IMR-90 (cell line): ENCODE results near the gene LTO1. TPM values are rescaled to one million over a fixed set of nuclear protein-coding genes. Genes with fewer than 3 reads are reported as not detected.

Source experiments
- ATAC-seq: fragments of 200-7000 bp; cut with Tn5 transposase; 2 replicates; pipeline ENCODE4 v1.9.1; 2020; ENCODE audit warnings: low read depth, mild to moderate bottlenecking, moderate library complexity
- Bru-seq: library from RNA; stranded (reverse); fragments of 400-500 nt; gene quantifications from one replicate; lab custom pipeline; 2021; lab: Mats Ljungman, UMichigan
- BruChase-seq, 2 experiments: library from RNA; stranded (reverse); fragments of 400-500 nt; gene quantifications; one replicate each; lab custom pipeline; 2021; lab: Mats Ljungman, UMichigan
- BruUV-seq: library from RNA; stranded (reverse); fragments of 400-500 nt; replicated peaks from 2 replicates; lab custom pipeline; 2021; lab: Mats Ljungman, UMichigan
- CTCF ChIA-PET: fragments of 300-600 bp; formaldehyde crosslinking; extraction: SDS; loops from one replicate; lab custom pipeline; 2021; ENCODE audit warnings: antibody characterized with exemption; lab: Yijun Ruan, JAX
- POLR2A ChIA-PET: fragments of 300-600 bp; sonication (Branson Sonifier 250); formaldehyde crosslinking; loops from one replicate; lab custom pipeline; 2022; ENCODE audit warnings: antibody characterized with exemption; ENCODE audit not compliant: unreplicated experiment; lab: Charles Lee
- DNase-seq: peaks from one replicate; pipeline ENCODE4 v3.0.0; 2013
- H2AFZ ChIP-seq: replicated peaks from 2 replicates; pipeline ENCODE3; 2013; ENCODE audit warnings: low read length, mild to moderate bottlenecking; ENCODE audit not compliant: poor library complexity
- H2AK5ac ChIP-seq: 2 replicates; pipeline ENCODE4 v1.6.1; 2013; ENCODE audit warnings: low read depth, low read length, inconsistent platforms
- H2AK9ac ChIP-seq: replicated peaks from 2 replicates; pipeline ENCODE3; 2013; ENCODE audit warnings: mild to moderate bottlenecking, low read depth, low read length, moderate library complexity; ENCODE audit not compliant: poor library complexity
- H2BK120ac ChIP-seq: 2 replicates; pipeline ENCODE4 v1.6.1; 2013; ENCODE audit warnings: low read depth, low read length, inconsistent platforms
- H2BK15ac ChIP-seq: 3 replicates; pipeline ENCODE4 v1.6.1; 2013; ENCODE audit warnings: low read depth, low read length, inconsistent platforms
- H2BK20ac ChIP-seq: 2 replicates; pipeline ENCODE4 v1.6.1; 2013; ENCODE audit warnings: low read depth, mild to moderate bottlenecking, inconsistent platforms, low read length, moderate library complexity
- H2BK5ac ChIP-seq: 2 replicates; pipeline ENCODE4 v1.6.1; 2013; ENCODE audit warnings: mild to moderate bottlenecking, low read depth, low read length, inconsistent platforms; ENCODE audit not compliant: poor library complexity, severe bottlenecking
- H3K14ac ChIP-seq: replicated peaks from 2 replicates; pipeline ENCODE4 v1.6.1; 2013; ENCODE audit warnings: low read depth, low read length, inconsistent platforms
- H3K18ac ChIP-seq: 2 replicates; pipeline ENCODE4 v1.6.1; 2013; ENCODE audit warnings: low read depth, low read length, control low read depth
- H3K23ac ChIP-seq: 2 replicates; pipeline ENCODE4 v1.6.1; 2013; ENCODE audit warnings: low read depth, low read length, inconsistent platforms
- H3K27ac ChIP-seq: 2 replicates; pipeline ENCODE4 v1.5.1; 2013; ENCODE audit warnings: mild to moderate bottlenecking, control low read depth, low read length; ENCODE audit not compliant: insufficient read depth
- H3K27me3 ChIP-seq: 2 replicates; pipeline ENCODE4 v1.6.1; 2013; ENCODE audit warnings: low read length; ENCODE audit not compliant: control insufficient read depth, insufficient read depth
- H3K36me3 ChIP-seq: 2 replicates; pipeline ENCODE4 v1.6.1; 2013; ENCODE audit warnings: low read length, mixed read lengths; ENCODE audit not compliant: control insufficient read depth, insufficient read depth
- H3K4ac ChIP-seq: 2 replicates; pipeline ENCODE4 v1.6.1; 2013; ENCODE audit warnings: low read depth, low read length, inconsistent platforms
- H3K4me1 ChIP-seq: 2 replicates; pipeline ENCODE4 v1.6.1; 2013; ENCODE audit warnings: low read length, mixed read lengths; ENCODE audit not compliant: control insufficient read depth, insufficient read depth
- H3K4me2 ChIP-seq: 2 replicates; pipeline ENCODE4 v1.6.1; 2013; ENCODE audit warnings: low read depth, mild to moderate bottlenecking, control low read depth, low read length, moderate library complexity
- H3K4me3 ChIP-seq: 2 replicates; pipeline ENCODE4 v1.5.1; 2013; ENCODE audit warnings: low read depth, mild to moderate bottlenecking, control low read depth, low read length, moderate library complexity; ENCODE audit not compliant: insufficient read depth
- H3K56ac ChIP-seq: 2 replicates; pipeline ENCODE4 v1.6.1; 2013; ENCODE audit warnings: low read length, inconsistent platforms; ENCODE audit not compliant: insufficient read depth; ENCODE audit errors: extremely low read depth
- H3K79me1 ChIP-seq, 2 experiments: 2 replicates each; pipeline ENCODE4 v1.6.1; 2013; ENCODE audit warnings: low read length in 2 of 2, inconsistent platforms in 1 of 2, low read depth in 1 of 2
- H3K9ac ChIP-seq: 2 replicates; pipeline ENCODE4 v1.6.1; 2013; ENCODE audit warnings: low read depth, low read length, control low read depth
- H3K9me1 ChIP-seq: 2 replicates; pipeline ENCODE4 v1.6.1; 2013; ENCODE audit warnings: low read length, inconsistent platforms; ENCODE audit not compliant: insufficient read depth
- H3K9me3 ChIP-seq: 2 replicates; pipeline ENCODE4 v1.6.1; 2013; ENCODE audit warnings: low read length; ENCODE audit not compliant: control insufficient read depth, insufficient read depth
- H4K20me1 ChIP-seq: 2 replicates; pipeline ENCODE4 v1.6.1; 2013; ENCODE audit warnings: low read length, inconsistent platforms; ENCODE audit not compliant: insufficient read depth
- H4K5ac ChIP-seq: 2 replicates; pipeline ENCODE4 v1.6.1; 2013; ENCODE audit warnings: mild to moderate bottlenecking, low read depth, low read length, control low read depth
- H4K8ac ChIP-seq, 2 experiments: 2 replicates each; pipeline ENCODE4 v1.6.1; 2013; ENCODE audit warnings: low read depth in 2 of 2, low read length in 2 of 2, control low read depth in 1 of 2, inconsistent platforms in 1 of 2
- H4K91ac ChIP-seq: 2 replicates; pipeline ENCODE4 v1.6.1; 2013; ENCODE audit warnings: low read depth, low read length, inconsistent platforms; ENCODE audit not compliant: insufficient read depth
- BHLHE40 ChIP-seq: fragments of 150-350 bp; IDR thresholded peaks from 2 replicates; pipeline ENCODE4 v1.6.1; 2016; ENCODE audit warnings: mild to moderate bottlenecking, low read depth, low read length
- CEBPB ChIP-seq: IDR thresholded peaks from 2 replicates; pipeline ENCODE4 v1.6.1; 2012; ENCODE audit warnings: low read depth, low read length, improper control_type of control experiment
- CHD1 ChIP-seq: IDR thresholded peaks from 2 replicates; pipeline ENCODE4 v1.6.1; 2012; ENCODE audit warnings: low read depth, low read length, improper control_type of control experiment
- CTCF ChIP-seq: conservative IDR thresholded peaks from 2 replicates; pipeline ENCODE4 v1.5.1; 2012; ENCODE audit warnings: mild to moderate bottlenecking, low read depth, low read length, improper control_type of control experiment
- ELK1 ChIP-seq: fragments of 150-350 bp; IDR thresholded peaks from 2 replicates; pipeline ENCODE4 v1.6.1; 2016; ENCODE audit warnings: low read depth, mild to moderate bottlenecking, low read length, moderate library complexity, borderline replicate concordance
- MAZ ChIP-seq: IDR thresholded peaks from 2 replicates; pipeline ENCODE4 v1.6.1; 2012; ENCODE audit warnings: low read depth, mild to moderate bottlenecking, low read length, improper control_type of control experiment, moderate library complexity, borderline replicate concordance
- MXI1 ChIP-seq: IDR thresholded peaks from 2 replicates; pipeline ENCODE4 v1.6.1; 2012; ENCODE audit warnings: low read depth, mild to moderate bottlenecking, low read length, moderate library complexity, borderline replicate concordance
- NFE2L2 ChIP-seq: fragments of 150-350 bp; IDR thresholded peaks from 2 replicates; pipeline ENCODE4 v1.6.1; 2016; ENCODE audit warnings: low read depth, mild to moderate bottlenecking, low read length
- POLR2A ChIP-seq: IDR thresholded peaks from 2 replicates; pipeline ENCODE4 v1.6.1; 2012; ENCODE audit warnings: mild to moderate bottlenecking, low read depth, low read length
- RAD21 ChIP-seq: IDR thresholded peaks from 2 replicates; pipeline ENCODE4 v1.6.1; 2012; ENCODE audit warnings: low read length, improper control_type of control experiment
- RCOR1 ChIP-seq: IDR thresholded peaks from 2 replicates; pipeline ENCODE4 v1.6.1; 2012; ENCODE audit warnings: mild to moderate bottlenecking, low read length, improper control_type of control experiment; ENCODE audit not compliant: insufficient replicate concordance
- RFX5 ChIP-seq: IDR thresholded peaks from 2 replicates; pipeline ENCODE4 v1.8.0; 2012; ENCODE audit warnings: low read depth, mild to moderate bottlenecking, low read length, moderate library complexity
- WGBS, 2 experiments: methylation state at CpG; one replicate each; pipeline versions ENCODE4 v1.1.5 to v1.1.7; 2013; ENCODE audit warnings: missing lambda C conversion rate in 2 of 2; ENCODE audit not compliant: insufficient read length in 1 of 2; ENCODE audit errors: extremely low coverage in 2 of 2; 5-methylcytosine and 5-hydroxymethylcytosine counted together
- dilution Hi-C: fragments of 300-500 bp; cut with HindIII; formaldehyde crosslinking; loops from one replicate; pipeline ENCODE4 v1.14.3; 2018; ENCODE audit warnings: low sequenced_read_pairs; ENCODE audit not compliant: unreplicated experiment
- in situ Hi-C: fragments of 300-500 bp; cut with MboI; formaldehyde crosslinking; loops from 3 replicates; pipeline ENCODE4 v1.14.3; 2019; ENCODE audit warnings: low sequenced_read_pairs, inconsistent platforms, mixed read lengths
- intact Hi-C: fragments of 100-400 bp; cut with micrococcal nuclease; formaldehyde crosslinking; loops from 2 replicates; pipeline ENCODE4 v1.10.0; 2022
- long read RNA-seq: library from polyadenylated mRNA; unstranded; transcript quantifications from one replicate; pipeline ENCODE4 v2.0.0, GENCODE V29; 2021; ENCODE audit not compliant: unreplicated experiment
- polyA plus RNA-seq, 3 experiments: library from polyadenylated mRNA; depleted of rRNA; stranded (reverse); fragments of >200 nt; gene quantifications; 2 replicates each; pipeline ENCODE4 v1.2.3, GENCODE V29; 2012; ENCODE audit warnings: low replicate concordance in 1 of 3
- total RNA-seq: library from RNA; depleted of rRNA; stranded (reverse); fragments of >200 nt; gene quantifications from 2 replicates; pipeline ENCODE4 v1.2.3, GENCODE V29; 2012; rRNA removed

LTO1 gene
- total RNA-seq (8.2 and 16.7 TPM in 2 replicates), polyA plus RNA-seq (2012; rRNA removed) (18.8 and 23.5 TPM in 2 replicates), Bru-seq, nascent RNA (percentile 78 among the genes with signal in this experiment), BruChase-seq, experiment 1, labeled RNA remaining after a 6-hour chase (percentile 87 among the genes with signal in this experiment), BruChase-seq, experiment 2, labeled RNA remaining after a 2-hour chase (percentile 84 among the genes with signal in this experiment)
- polyA plus RNA-seq (2012; cell fraction: cytosol; rRNA removed), result 14.0 and 16.6 TPM in 2 replicates
- 58.0 and 79.5 TPM in 2 replicates for polyA plus RNA-seq (2012; cell fraction: nucleus; rRNA removed; ENCODE audit: low replicate concordance)
- long read RNA-seq, transcript LTO1-201 (5 exons, 2,478 nt), result major isoform, 7 of 34 reads
- long read RNA-seq, partial matches to known transcripts, result 2 of 34 reads
- long read RNA-seq, other reads (novel, unspliced or antisense), result 23 of 34 reads

GRCh38 chr11:69674886-69675714, at the start of gene LTO1:
TSS of gene LTO1 (minus strand) at chr11:69675353. CDS start at chr11:69675239, 114 bp downstream.
- Histone ChIP-seq H4K5ac (peak within 1 kb of the TSS; percentile 69), H2BK15ac (no peak within 1 kb of the TSS), H3K4me2 (peak within 1 kb of the TSS; percentile 99), H3K27me3 (no peaks in the 10 kb centered on the region), H4K20me1 (peaks cover 20% of the 10 kb centered on the region), H3K4me3 (peak within 1 kb of the TSS; percentile 90), H3K23ac (peak within 1 kb of the TSS; percentile 98), H3K9me3 (no peaks in the 10 kb centered on the region), H3K14ac (peak within 1 kb of the TSS; percentile 99), H2AK9ac (peak within 1 kb of the TSS; percentile 96), H3K4me1 (peaks cover 5% of the 10 kb centered on the region), H2AK5ac (peak within 1 kb of the TSS; percentile 91), H3K36me3 (peaks cover 9% of the 10 kb centered on the region), H2BK5ac (peak within 1 kb of the TSS; percentile 82), H2BK120ac (peak within 1 kb of the TSS; percentile 1; the same call in 1 of the 2 replicates), H3K18ac (no peak within 1 kb of the TSS), H3K9me1 (no peaks in the 10 kb centered on the region; the same call in 1 of the 2 replicates), H3K9ac (peak within 1 kb of the TSS; percentile 95), H3K27ac (peak within 1 kb of the TSS; percentile 91), H4K91ac (peak within 1 kb of the TSS; percentile 89), H2AFZ (peak within 1 kb of the TSS; percentile 94), H2BK20ac (no peak within 1 kb of the TSS), H3K79me1 (peaks cover 8 to 36% of the 10 kb centered on the region in 2 experiments; a peak in 3 of 4 replicates), H3K56ac (peak within 1 kb of the TSS; percentile 73), H4K8ac (peak within 1 kb of the TSS; percentile 87 to 96), H3K4ac (peak within 1 kb of the TSS; percentile 95)
- ChIA-PET POLR2A (interaction anchor here (0.5 kb wide), 1 partner anchor 14 kb away, joined by 5 read pairs; no protein-coding TSS in a partner anchor), CTCF (interaction anchor here (0.9 kb wide), 1 partner anchor 573 kb away, joined by 5 read pairs; no protein-coding TSS in a partner anchor)
- dilution Hi-C loops, result no loop called here
- intact Hi-C loops, result no loop called here
- in situ Hi-C loops, result loop anchor here (5.0 to 25.0 kb wide), 3 partner anchors 568 to 1063 kb away; no protein-coding TSS in a partner anchor
- ATAC-seq (peak; percentile 95), DNase-seq (peak; percentile 94)
- BruUV-seq, result TSS peak; percentile 40
- WGBS, 2 experiments, result 5% methylated on average over 51 of the region's 72 CpGs; no CpG with 5 or more reads in 1 of the 2 experiments
- TF ChIP-seq CHD1 (peak; percentile 84; the same call in 1 of the 2 replicates), RCOR1 (no peak), ELK1 (no peak), CTCF (no peak; the same call in 1 of the 2 replicates), RAD21 (no peak), MXI1 (peak; percentile 73; the same call in 1 of the 2 replicates), NFE2L2 (no peak), POLR2A (peak; percentile 94), MAZ (peak; percentile 54; the same call in 1 of the 2 replicates), BHLHE40 (peak; percentile 76; the same call in 1 of the 2 replicates), RFX5 (no peak), CEBPB (no peak)
